Glomerular visceral epithelial cell (primary cell): Measurements from ENCODE around the gene RASL10A.

Experiments
- DNase-seq: peaks from one replicate; pipeline ENCODE4 v3.0.0-alpha.2; 2016; ENCODE audit errors: extremely low spot score

Gene RASL10A

GRCh38 chr22:29323641-29324040 lies 8.1 kb upstream of the RASL10A start:
- no peak for DNase-seq

DNA sequence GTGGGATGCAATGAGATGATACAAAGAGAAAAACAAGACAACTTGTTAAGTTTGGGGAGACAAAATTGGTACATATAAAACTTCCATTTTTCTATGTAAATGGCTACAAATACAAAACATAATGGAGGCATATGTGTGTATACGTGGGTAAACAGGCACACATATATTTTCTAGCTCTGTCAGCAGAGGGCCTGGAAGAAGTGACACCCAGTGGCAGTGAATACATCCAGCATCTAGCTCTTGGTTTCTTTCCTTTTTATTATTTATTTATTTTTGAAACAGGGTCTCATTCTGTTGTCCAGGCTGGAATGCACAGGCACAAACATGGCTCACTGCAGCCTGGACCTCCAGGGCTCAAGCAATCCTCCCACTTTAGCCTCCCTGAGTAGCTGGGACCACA lies 5.0 kb upstream of the RASL10A start:
- DNase-seq: no peak

DNA sequence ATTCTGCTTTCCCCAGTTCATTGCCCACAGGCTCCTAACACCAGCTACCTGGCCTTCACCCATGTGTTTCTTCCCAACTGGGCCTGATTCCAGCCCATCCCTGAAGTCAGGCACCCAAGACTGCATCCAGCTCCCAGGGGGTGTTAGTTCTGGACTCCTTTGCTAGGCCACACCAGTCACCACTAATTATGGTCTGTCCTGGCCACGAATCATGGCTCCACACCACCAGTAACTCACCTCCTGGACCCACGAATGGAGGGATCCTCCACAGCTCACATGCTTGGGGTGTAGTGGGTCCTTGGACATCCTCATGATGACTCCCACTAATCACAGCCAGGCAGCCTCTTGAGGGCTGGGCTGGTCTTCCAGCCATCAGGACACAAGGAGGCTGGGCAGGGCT lies 3.6 kb upstream of the RASL10A start:
- DNase-seq: no peak

DNA sequence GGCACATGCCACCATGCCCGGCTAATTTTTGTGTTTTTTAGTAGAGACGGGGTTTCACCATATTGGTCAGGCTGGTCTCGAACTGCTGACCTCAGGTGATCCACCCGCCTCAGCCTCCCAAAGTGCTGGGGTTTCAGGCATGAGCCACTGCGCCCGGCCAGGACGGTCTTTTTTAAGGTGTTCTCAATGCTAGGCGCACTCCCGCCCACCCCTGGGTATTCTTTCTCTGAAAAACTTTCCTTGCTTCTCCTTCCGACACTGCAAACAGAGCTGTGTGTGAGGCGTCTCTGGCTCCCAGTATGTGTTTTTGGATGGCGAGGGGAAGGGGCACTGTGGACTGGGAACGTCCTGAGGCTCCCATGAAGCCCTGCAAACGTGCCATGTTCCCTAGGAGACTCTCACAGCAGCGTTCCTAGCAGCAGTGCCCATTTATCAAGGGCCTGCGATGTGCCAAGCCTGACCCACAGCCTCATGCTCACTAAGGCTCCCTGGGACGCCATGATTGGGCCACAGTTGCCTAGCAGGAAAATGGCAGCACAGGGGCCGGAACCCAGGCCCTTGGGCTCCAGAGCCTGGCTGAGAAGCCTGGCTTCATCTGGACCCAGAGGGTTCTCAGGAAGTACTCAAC lies 2.4 kb upstream of the RASL10A start:
- no peak for DNase-seq

GRCh38 chr22:29316141-29316828 lies 788 bp upstream of the RASL10A start:
- no peak for DNase-seq

DNA sequence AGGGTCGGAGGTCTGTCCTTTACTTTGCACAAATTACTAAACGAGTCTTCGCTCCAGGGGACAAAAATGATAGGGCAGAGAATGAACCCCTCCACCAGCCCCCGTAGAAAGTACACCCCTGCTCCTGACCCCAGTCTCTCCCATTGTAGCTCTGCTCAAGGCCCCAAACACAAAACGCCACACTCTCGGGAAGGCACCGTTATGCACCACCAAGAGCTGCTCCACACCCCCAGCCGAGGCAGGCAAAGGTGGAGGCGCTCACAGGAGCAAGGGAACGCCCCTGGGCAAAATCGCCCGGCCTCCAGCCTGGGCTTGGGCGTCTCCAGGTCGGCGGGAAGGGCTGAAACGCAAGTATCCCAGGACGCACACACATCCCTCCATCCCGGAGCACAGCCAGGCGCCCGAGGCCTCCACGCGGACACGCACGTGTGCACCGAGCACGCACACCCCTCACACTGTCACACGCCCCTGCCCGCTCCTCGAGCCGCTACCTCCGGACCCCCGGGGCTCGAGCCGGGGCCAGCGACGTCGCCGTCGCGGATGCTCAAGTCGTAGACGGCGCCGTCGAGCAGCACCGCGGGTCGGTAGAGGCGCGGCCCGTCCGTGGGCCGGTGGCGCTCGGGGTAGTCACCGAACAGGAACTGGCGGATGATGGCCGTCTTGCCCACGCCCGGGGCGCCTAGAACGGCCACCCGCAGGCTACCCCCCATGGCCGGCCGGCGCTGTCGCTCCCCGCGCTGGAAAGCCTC lies 786 bp downstream of the RASL10A start:
- DNase-seq: no peak

GRCh38 chr22:29313576-29314466 lies 1.7 kb downstream of the RASL10A start:
- DNase-seq: no peak

GRCh38 chr22:29313126-29313575 lies 2.3 kb downstream of the RASL10A start:
- no peak for DNase-seq

DNA sequence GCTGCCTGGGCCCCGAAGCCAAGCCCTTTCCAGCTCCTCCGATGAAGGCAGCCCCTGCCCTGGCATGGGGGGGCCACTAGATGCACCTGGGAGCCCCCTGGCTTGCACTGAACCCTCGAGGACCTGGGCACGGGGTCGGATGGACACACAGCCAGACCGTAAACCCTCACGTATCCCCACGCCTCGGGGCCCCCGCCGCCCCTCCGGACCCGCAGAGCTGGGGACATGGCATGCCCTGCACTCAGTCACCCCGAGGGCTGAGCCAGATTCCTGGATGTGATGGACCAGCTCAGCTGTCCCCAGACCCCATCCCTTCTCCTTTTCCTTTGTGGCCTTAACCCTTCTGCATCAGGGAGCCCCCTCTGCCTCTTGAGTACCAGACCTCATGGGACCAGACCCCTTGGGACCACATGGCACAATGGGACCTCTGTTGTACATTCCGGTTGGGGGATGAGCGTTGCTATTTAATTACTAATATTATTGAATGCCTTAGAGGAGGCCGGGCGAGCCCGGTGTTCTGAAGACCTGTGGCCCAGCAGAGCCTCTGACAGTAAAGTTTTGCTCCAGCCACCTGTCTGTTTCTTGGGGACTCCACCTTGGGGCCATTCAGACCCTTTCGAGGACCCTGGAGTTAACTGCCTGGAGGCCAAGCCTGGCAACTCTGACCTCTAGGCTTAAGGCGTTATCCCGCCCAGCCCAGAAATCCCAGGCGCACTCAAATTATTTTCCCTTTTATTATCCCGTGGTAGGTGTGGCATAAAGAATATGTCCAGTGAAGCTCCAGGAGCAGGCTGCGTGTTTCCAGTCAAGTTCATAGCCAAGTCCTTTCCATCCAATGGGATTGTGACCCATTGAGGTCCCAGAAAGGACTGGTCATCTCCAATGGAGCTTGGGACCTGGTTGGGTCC lies 3.0 kb downstream of the RASL10A start:
- DNase-seq: no peak

DNA sequence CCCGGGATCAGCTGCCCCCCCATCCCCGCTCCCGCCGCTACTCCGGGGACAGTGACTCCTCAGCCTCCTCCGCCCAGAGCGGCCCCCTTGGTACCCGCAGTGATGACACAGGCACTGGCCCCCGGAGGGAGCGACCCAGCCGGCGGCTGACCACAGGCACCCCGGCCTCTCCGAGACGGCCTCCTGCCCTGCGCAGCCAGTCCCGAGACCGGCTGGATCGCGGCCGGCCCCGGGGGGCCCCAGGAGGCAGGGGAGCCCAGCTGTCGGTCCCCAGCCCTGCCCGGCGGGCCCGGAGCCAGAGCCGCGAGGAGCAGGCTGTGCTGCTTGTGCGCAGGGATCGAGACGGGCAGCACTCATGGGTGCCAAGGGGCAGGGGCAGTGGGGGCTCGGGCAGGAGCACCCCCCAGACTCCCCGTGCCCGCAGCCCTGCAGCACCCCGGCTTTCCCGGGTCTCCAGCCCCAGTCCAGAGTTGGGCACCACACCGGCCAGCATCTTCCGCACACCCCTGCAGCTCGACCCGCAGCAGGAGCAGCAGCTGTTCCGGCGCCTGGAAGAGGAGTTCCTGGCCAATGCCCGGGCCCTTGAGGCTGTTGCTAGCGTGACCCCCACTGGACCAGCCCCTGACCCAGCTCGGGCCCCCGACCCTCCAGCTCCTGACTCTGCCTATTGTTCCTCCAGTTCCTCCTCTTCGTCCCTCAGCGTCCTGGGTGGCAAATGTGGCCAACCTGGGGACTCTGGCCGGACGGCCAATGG lies 3.9 kb downstream of the RASL10A start:
- no peak for DNase-seq

GRCh38 chr22:29310863-29311339 lies 4.6 kb downstream of the RASL10A start:
- DNase-seq: peak; percentile 96

DNA sequence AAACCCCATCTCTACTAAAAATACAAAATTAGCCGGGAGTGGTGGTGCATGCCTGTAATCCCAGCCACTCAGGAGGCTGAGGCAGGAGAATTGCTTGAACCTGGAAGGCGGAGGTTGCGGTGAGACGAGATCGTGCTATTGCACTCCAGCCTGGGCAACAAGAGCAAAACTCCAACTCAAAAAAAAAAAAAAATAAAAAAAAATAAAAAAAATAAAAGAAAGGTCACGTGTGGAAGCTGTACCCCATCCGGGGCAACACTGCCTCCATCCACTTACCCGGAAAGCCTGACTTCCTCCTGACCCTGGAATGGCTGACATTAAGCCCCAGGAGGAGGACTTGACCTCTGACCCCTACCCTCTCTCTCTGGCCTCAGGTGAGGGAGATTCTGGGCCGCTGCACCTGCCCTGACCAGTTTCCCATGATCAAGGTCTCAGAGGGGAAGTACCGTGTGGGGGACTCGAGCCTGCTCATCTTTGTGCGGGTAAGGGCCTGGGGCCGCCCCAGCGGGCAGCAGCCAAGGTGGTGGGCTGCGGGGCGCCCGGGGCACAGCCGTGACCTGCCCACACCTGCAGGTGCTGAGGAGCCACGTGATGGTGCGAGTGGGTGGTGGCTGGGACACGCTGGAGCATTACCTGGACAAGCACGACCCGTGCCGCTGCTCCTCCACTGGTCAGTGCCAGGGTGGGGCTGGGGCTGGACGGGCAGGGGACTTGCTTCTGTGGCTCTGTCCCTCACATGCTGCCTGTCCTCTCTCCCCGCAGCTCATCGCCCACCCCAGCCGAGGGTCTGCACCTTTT lies 5.2 kb downstream of the RASL10A start:
- no peak for DNase-seq

- no peak for DNase-seq
These were observed 6.0 kb downstream of the RASL10A start for GRCh38 chr22:29309332-29310064.

- peak; percentile 82 for DNase-seq
These were observed 6.7 kb downstream of the RASL10A start for GRCh38 chr22:29308791-29309262.

GRCh38 chr22:29308148-29308790 lies 7.2 kb downstream of the RASL10A start:
- no peak for DNase-seq

GRCh38 chr22:29307596-29308147 lies 7.8 kb downstream of the RASL10A start:
- no peak for DNase-seq

DNA sequence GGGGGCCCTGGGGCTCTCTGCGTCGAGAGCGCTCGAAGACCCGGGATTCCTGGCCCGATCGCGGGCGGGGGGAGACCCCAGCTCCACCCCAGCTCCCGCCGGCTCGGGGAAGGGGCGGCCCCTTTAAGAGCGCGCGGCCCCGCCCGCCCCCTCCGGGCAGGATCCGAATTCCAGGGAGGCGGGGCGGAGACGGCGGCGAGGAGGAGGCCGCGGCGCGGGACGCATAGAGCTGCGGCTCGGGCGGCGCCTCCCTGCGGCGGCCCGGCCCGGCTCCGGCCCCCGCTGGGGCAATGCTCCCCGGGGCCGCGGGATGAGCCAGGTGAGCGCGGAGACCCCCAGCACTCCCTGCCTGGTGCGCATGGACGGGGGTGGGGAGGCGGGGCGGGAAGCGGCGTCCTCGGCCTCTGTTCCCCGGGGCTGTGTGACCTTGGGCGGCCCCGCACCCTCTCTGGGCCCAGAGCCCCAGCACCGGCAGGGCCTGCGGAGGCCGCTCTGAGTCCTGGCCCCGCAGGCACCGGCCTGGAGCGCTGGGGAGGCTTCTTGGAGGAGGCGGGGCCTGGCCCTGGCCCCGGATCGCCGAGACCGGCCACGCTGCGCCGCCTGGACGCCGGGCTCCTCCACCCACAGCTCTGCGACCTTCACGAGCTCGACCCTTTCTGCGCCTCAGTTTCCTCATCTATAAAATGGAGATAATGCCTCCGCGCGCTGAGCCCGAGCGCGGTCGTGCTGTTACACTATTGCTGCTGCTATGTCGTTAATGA lies 8.5 kb downstream of the RASL10A start:
- peak; percentile 72 for DNase-seq
